ENCODE data around the gene CTSZ.

GRCh38 chr20:58982406-58983114 lies 24.5 kb downstream of the CTSZ start:
- TF ChIP-seq, protein P1, sequence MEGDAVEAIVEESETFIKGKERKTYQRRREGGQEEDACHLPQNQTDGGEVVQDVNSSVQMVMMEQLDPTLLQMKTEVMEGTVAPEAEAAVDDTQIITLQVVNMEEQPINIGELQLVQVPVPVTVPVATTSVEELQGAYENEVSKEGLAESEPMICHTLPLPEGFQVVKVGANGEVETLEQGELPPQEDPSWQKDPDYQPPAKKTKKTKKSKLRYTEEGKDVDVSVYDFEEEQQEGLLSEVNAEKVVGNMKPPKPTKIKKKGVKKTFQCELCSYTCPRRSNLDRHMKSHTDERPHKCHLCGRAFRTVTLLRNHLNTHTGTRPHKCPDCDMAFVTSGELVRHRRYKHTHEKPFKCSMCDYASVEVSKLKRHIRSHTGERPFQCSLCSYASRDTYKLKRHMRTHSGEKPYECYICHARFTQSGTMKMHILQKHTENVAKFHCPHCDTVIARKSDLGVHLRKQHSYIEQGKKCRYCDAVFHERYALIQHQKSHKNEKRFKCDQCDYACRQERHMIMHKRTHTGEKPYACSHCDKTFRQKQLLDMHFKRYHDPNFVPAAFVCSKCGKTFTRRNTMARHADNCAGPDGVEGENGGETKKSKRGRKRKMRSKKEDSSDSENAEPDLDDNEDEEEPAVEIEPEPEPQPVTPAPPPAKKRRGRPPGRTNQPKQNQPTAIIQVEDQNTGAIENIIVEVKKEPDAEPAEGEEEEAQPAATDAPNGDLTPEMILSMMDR (IDR thresholded peaks at IDR 0.05), result no peak
- TF ChIP-seq POLR2A (IDR thresholded peaks at IDR 0.05), result no peak

Measured in uterus (tissue), 2 donors.